ENCODE measurements around the gene IL4R. TPM values are rescaled to one million over a fixed set of nuclear protein-coding genes. Genes with fewer than 3 reads are reported as not detected.

IL4R gene
- total and polyA plus RNA-seq, 10 of the 15 experiments (the other 5 are each of a cell fraction or from before 2014, with no cell fraction given): 2.6 to 70.4 (median 36.6) TPM

DNA sequence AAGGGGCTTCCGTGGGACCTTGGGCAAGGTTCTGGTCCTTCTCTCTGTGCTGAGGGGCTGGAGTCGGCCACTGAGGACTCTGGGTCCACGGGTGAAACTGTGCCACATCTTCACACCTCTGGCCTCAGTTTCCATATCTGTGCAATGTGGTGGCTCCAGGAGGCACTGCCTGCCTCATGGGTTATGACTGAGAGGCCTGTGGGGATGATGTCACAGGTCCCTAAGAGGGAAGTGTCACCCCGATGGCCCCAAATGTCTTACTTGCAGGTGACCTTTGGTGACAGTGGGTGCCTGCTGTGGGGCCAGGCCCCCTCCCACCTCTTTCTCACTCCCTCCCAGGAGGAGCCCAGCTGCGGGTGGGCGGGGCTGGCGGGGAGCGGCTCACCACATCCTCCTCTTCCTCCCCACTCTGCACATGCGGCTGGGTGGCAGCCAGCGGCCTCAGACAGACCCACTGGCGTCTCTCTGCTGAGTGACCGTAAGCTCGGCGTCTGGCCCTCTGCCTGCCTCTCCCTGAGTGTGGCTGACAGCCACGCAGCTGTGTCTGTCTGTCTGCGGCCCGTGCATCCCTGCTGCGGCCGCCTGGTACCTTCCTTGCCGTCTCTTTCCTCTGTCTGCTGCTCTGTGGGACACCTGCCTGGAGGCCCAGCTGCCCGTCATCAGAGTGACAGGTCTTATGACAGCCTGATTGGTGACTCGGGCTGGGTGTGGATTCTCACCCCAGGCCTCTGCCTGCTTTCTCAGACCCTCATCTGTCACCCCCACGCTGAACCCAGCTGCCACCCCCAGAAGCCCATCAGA is 88.2 kb downstream of the IL4R start, which contains the start of gene IL21R (continued):
- TF ChIP-seq, protein P1, sequence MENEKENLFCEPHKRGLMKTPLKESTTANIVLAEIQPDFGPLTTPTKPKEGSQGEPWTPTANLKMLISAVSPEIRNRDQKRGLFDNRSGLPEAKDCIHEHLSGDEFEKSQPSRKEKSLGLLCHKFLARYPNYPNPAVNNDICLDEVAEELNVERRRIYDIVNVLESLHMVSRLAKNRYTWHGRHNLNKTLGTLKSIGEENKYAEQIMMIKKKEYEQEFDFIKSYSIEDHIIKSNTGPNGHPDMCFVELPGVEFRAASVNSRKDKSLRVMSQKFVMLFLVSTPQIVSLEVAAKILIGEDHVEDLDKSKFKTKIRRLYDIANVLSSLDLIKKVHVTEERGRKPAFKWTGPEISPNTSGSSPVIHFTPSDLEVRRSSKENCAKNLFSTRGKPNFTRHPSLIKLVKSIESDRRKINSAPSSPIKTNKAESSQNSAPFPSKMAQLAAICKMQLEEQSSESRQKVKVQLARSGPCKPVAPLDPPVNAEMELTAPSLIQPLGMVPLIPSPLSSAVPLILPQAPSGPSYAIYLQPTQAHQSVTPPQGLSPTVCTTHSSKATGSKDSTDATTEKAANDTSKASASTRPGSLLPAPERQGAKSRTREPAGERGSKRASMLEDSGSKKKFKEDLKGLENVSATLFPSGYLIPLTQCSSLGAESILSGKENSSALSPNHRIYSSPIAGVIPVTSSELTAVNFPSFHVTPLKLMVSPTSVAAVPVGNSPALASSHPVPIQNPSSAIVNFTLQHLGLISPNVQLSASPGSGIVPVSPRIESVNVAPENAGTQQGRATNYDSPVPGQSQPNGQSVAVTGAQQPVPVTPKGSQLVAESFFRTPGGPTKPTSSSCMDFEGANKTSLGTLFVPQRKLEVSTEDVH (IDR thresholded peaks at IDR 0.05; ENCODE audit: low read depth, partially characterized antibody): no peak
- TF ChIP-seq ZNF274 (IDR thresholded peaks at IDR 0.05; ENCODE audit: insufficient read depth, insufficient read length) (no peak), TAF1 (IDR thresholded peaks at IDR 0.05; ENCODE audit: borderline replicate concordance, low read depth, low read length) (peak; percentile 80), SMC3 (IDR thresholded peaks at IDR 0.05; ENCODE audit: borderline replicate concordance, low read length) (no peak), EGR1 (IDR thresholded peaks at IDR 0.05; ENCODE audit: borderline replicate concordance in 1 of 2, low read depth in 2 of 2, low read length in 2 of 2) (peak; percentile 8 to 75), NFYA (IDR thresholded peaks at IDR 0.05; ENCODE audit: borderline replicate concordance, low read depth, low read length) (no peak), POLR2AphosphoS2 (IDR thresholded peaks at IDR 0.05; ENCODE audit: low read depth, low read length) (peak; percentile 95), HCFC1 (IDR thresholded peaks at IDR 0.05; ENCODE audit: low read length) (no peak), GATAD2B (conservative IDR thresholded peaks at IDR 0.05; ENCODE audit: low read depth) (peak; percentile 82)
- TF ChIP-seq, protein P2, sequence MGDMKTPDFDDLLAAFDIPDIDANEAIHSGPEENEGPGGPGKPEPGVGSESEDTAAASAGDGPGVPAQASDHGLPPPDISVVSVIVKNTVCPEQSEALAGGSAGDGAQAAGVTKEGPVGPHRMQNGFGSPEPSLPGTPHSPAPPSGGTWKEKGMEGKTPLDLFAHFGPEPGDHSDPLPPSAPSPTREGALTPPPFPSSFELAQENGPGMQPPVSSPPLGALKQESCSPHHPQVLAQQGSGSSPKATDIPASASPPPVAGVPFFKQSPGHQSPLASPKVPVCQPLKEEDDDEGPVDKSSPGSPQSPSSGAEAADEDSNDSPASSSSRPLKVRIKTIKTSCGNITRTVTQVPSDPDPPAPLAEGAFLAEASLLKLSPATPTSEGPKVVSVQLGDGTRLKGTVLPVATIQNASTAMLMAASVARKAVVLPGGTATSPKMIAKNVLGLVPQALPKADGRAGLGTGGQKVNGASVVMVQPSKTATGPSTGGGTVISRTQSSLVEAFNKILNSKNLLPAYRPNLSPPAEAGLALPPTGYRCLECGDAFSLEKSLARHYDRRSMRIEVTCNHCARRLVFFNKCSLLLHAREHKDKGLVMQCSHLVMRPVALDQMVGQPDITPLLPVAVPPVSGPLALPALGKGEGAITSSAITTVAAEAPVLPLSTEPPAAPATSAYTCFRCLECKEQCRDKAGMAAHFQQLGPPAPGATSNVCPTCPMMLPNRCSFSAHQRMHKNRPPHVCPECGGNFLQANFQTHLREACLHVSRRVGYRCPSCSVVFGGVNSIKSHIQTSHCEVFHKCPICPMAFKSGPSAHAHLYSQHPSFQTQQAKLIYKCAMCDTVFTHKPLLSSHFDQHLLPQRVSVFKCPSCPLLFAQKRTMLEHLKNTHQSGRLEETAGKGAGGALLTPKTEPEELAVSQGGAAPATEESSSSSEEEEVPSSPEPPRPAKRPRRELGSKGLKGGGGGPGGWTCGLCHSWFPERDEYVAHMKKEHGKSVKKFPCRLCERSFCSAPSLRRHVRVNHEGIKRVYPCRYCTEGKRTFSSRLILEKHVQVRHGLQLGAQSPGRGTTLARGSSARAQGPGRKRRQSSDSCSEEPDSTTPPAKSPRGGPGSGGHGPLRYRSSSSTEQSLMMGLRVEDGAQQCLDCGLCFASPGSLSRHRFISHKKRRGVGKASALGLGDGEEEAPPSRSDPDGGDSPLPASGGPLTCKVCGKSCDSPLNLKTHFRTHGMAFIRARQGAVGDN (IDR thresholded peaks at IDR 0.05): peak; percentile 86
- TF ChIP-seq, protein P3, sequence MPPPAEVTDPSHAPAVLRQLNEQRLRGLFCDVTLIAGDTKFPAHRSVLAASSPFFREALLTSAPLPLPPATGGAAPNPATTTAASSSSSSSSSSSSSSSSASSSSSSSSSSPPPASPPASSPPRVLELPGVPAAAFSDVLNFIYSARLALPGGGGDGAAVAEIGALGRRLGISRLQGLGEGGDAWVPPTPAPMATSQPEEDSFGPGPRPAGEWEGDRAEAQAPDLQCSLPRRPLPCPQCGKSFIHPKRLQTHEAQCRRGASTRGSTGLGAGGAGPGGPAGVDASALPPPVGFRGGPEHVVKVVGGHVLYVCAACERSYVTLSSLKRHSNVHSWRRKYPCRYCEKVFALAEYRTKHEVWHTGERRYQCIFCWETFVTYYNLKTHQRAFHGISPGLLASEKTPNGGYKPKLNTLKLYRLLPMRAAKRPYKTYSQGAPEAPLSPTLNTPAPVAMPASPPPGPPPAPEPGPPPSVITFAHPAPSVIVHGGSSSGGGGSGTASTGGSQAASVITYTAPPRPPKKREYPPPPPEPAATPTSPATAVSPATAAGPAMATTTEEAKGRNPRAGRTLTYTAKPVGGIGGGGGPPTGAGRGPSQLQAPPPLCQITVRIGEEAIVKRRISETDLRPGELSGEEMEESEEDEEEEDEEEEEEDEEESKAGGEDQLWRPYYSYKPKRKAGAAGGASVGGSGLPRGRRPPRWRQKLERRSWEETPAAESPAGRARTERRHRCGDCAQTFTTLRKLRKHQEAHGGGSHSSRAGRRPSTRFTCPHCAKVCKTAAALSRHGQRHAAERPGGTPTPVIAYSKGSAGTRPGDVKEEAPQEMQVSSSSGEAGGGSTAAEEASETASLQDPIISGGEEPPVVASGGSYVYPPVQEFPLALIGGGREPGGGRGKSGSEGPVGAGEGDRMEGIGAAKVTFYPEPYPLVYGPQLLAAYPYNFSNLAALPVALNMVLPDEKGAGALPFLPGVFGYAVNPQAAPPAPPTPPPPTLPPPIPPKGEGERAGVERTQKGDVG (CRISPR knock-in tag; IDR thresholded peaks at IDR 0.05): no peak
- TF ChIP-seq, protein P4, sequence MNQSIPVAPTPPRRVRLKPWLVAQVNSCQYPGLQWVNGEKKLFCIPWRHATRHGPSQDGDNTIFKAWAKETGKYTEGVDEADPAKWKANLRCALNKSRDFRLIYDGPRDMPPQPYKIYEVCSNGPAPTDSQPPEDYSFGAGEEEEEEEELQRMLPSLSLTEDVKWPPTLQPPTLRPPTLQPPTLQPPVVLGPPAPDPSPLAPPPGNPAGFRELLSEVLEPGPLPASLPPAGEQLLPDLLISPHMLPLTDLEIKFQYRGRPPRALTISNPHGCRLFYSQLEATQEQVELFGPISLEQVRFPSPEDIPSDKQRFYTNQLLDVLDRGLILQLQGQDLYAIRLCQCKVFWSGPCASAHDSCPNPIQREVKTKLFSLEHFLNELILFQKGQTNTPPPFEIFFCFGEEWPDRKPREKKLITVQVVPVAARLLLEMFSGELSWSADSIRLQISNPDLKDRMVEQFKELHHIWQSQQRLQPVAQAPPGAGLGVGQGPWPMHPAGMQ (IDR thresholded peaks at IDR 0.05; ENCODE audit: borderline replicate concordance): no peak
- TF ChIP-seq, protein P5, sequence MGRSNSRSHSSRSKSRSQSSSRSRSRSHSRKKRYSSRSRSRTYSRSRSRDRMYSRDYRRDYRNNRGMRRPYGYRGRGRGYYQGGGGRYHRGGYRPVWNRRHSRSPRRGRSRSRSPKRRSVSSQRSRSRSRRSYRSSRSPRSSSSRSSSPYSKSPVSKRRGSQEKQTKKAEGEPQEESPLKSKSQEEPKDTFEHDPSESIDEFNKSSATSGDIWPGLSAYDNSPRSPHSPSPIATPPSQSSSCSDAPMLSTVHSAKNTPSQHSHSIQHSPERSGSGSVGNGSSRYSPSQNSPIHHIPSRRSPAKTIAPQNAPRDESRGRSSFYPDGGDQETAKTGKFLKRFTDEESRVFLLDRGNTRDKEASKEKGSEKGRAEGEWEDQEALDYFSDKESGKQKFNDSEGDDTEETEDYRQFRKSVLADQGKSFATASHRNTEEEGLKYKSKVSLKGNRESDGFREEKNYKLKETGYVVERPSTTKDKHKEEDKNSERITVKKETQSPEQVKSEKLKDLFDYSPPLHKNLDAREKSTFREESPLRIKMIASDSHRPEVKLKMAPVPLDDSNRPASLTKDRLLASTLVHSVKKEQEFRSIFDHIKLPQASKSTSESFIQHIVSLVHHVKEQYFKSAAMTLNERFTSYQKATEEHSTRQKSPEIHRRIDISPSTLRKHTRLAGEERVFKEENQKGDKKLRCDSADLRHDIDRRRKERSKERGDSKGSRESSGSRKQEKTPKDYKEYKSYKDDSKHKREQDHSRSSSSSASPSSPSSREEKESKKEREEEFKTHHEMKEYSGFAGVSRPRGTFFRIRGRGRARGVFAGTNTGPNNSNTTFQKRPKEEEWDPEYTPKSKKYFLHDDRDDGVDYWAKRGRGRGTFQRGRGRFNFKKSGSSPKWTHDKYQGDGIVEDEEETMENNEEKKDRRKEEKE (IDR thresholded peaks at IDR 0.05): no peak
